H9 (cell line): ENCODE data around the gene VASH1. TPM values are rescaled to one million over a fixed set of nuclear protein-coding genes. Genes with fewer than 3 reads are reported as not detected.

Source experiments
- DNase-seq: peaks from one replicate; pipeline ENCODE4 v3.0.0-alpha.2; 2017
- H2AFZ ChIP-seq: one replicate; pipeline ENCODE4 v1.6.1; 2013; ENCODE audit warnings: mild to moderate bottlenecking, low read length, control low read depth, moderate library complexity
- H2AK5ac ChIP-seq: 2 replicates; pipeline ENCODE4 v1.6.1; 2013; ENCODE audit warnings: low read length, control low read depth, mixed read lengths; ENCODE audit not compliant: insufficient read length
- H2BK120ac ChIP-seq: one replicate; pipeline ENCODE4 v1.6.1; 2013; ENCODE audit warnings: low read depth, mild to moderate bottlenecking, low read length, control low read depth, inconsistent platforms; ENCODE audit not compliant: poor library complexity, severe bottlenecking
- H2BK12ac ChIP-seq: 2 replicates; pipeline ENCODE4 v1.6.1; 2013; ENCODE audit warnings: low read length, control low read depth, mixed read lengths, low read depth; ENCODE audit not compliant: insufficient read length
- H2BK15ac ChIP-seq: 2 replicates; pipeline ENCODE4 v1.6.1; 2013; ENCODE audit warnings: low read depth, low read length, control low read depth
- H2BK20ac ChIP-seq: one replicate; pipeline ENCODE4 v1.6.1; 2013; ENCODE audit warnings: low read depth, mild to moderate bottlenecking, low read length, control low read depth, inconsistent platforms; ENCODE audit not compliant: poor library complexity, severe bottlenecking
- H2BK5ac ChIP-seq: 2 replicates; pipeline ENCODE4 v1.6.1; 2013; ENCODE audit warnings: low read length, control low read depth, mixed read lengths; ENCODE audit not compliant: insufficient read length
- H3K14ac ChIP-seq: 2 replicates; pipeline ENCODE4 v1.6.1; 2013; ENCODE audit warnings: low read length, control low read depth; ENCODE audit not compliant: insufficient read depth
- H3K18ac ChIP-seq: 2 replicates; pipeline ENCODE4 v1.6.1; 2013; ENCODE audit warnings: low read depth, mild to moderate bottlenecking, mixed read lengths, low read length, control low read depth; ENCODE audit not compliant: insufficient read length
- H3K23ac ChIP-seq: 2 replicates; pipeline ENCODE4 v1.6.1; 2013; ENCODE audit warnings: low read length, control low read depth, mixed read lengths, low read depth; ENCODE audit not compliant: insufficient read length
- H3K23me2 ChIP-seq: 2 replicates; pipeline ENCODE4 v1.6.1; 2013; ENCODE audit warnings: low read depth, mild to moderate bottlenecking, mixed read lengths, low read length, control low read depth; ENCODE audit not compliant: insufficient read length, poor library complexity, severe bottlenecking
- H3K27ac ChIP-seq: 2 replicates; pipeline ENCODE4 v1.5.1; 2013; ENCODE audit warnings: low read length, control low read depth, mixed read lengths, low read depth; ENCODE audit not compliant: insufficient read length
- H3K27me3 ChIP-seq: 2 replicates; pipeline ENCODE4 v1.6.1; 2013; ENCODE audit warnings: low read length, control low read depth, inconsistent platforms; ENCODE audit not compliant: insufficient read depth
- H3K4ac ChIP-seq: 2 replicates; pipeline ENCODE4 v1.6.1; 2013; ENCODE audit warnings: low read depth, mild to moderate bottlenecking, control low read depth, inconsistent platforms, low read length, moderate library complexity
- H3K4me1 ChIP-seq: 2 replicates; pipeline ENCODE4 v1.6.1; 2013; ENCODE audit warnings: low read length, control low read depth, inconsistent platforms; ENCODE audit not compliant: insufficient read depth
- H3K4me2 ChIP-seq: 2 replicates; pipeline ENCODE4 v1.6.1; 2013; ENCODE audit warnings: low read length, control low read depth, mixed read lengths; ENCODE audit not compliant: insufficient read length, insufficient read depth
- H3K56ac ChIP-seq: 2 replicates; pipeline ENCODE4 v1.6.1; 2013; ENCODE audit warnings: low read depth, mild to moderate bottlenecking, mixed read lengths, low read length, control low read depth; ENCODE audit not compliant: insufficient read length
- H3K79me1 ChIP-seq: 2 replicates; pipeline ENCODE4 v1.6.1; 2013; ENCODE audit warnings: low read depth, mild to moderate bottlenecking, moderate library complexity, low read length, control low read depth, inconsistent platforms; ENCODE audit not compliant: insufficient read depth, poor library complexity, severe bottlenecking
- H3K79me2 ChIP-seq: 2 replicates; pipeline ENCODE4 v1.6.1; 2013; ENCODE audit warnings: low read length, control low read depth, inconsistent platforms; ENCODE audit not compliant: insufficient read depth
- H3K9ac ChIP-seq: 2 replicates; pipeline ENCODE4 v1.6.1; 2013; ENCODE audit warnings: low read length, control low read depth, mixed read lengths; ENCODE audit not compliant: insufficient read length; ENCODE audit errors: extremely low read depth
- H3K9me3 ChIP-seq: one replicate; pipeline ENCODE4 v1.6.1; 2013; ENCODE audit warnings: low read depth, low read length, inconsistent platforms; ENCODE audit not compliant: control insufficient read depth
- H3T11ph ChIP-seq: one replicate; pipeline ENCODE4 v1.6.1; 2013; ENCODE audit warnings: mild to moderate bottlenecking, low read length, control low read depth, inconsistent platforms
- H4K20me1 ChIP-seq: one replicate; pipeline ENCODE4 v1.6.1; 2013; ENCODE audit not compliant: control insufficient read depth, insufficient read length, insufficient read depth
- H4K5ac ChIP-seq: 2 replicates; pipeline ENCODE4 v1.6.1; 2013; ENCODE audit warnings: low read depth, mild to moderate bottlenecking, mixed read lengths, low read length, control low read depth; ENCODE audit not compliant: insufficient read length
- H4K8ac ChIP-seq: replicated peaks from 2 replicates; pipeline ENCODE4 v1.6.1; 2013; ENCODE audit warnings: low read length, control low read depth, mixed read lengths, low read depth; ENCODE audit not compliant: insufficient read length
- H4K91ac ChIP-seq: 2 replicates; pipeline ENCODE4 v1.6.1; 2013; ENCODE audit warnings: low read depth, mild to moderate bottlenecking, moderate library complexity, mixed read lengths, low read length, control low read depth; ENCODE audit not compliant: insufficient read length
- H3K27ac Mint-ChIP-seq, 3 experiments: 2 replicates in 2 of 3; 3 replicates in 1 of 3; pipeline ENCODE4 v1.8.0; 2020 to 2021; ENCODE audit warnings: mixed read lengths in 3 of 3, mild to moderate bottlenecking in 1 of 3, moderate library complexity in 1 of 3
- H3K27me3 Mint-ChIP-seq: 2 replicates; pipeline ENCODE4 v1.8.0; 2021; ENCODE audit warnings: low read depth, mild to moderate bottlenecking, moderate library complexity, mixed read lengths
- H3K36me3 Mint-ChIP-seq, 3 experiments: 2 replicates in 2 of 3; 3 replicates in 1 of 3; pipeline ENCODE4 v1.8.0; 2020 to 2021; ENCODE audit warnings: low read depth in 3 of 3, mixed read lengths in 3 of 3; ENCODE audit not compliant: insufficient read depth in 1 of 3
- H3K4me1 Mint-ChIP-seq, 2 experiments: 2 replicates each; pipeline ENCODE4 v1.8.0; 2020; ENCODE audit warnings: mixed read lengths in 2 of 2
- H3K4me3 Mint-ChIP-seq, 2 experiments: 2 replicates in 1 of 2; 3 replicates in 1 of 2; pipeline ENCODE4 v1.8.0; 2020 to 2021; ENCODE audit warnings: mild to moderate bottlenecking in 2 of 2, mixed read lengths in 2 of 2, moderate library complexity in 1 of 2
- H3K9me3 Mint-ChIP-seq, 2 experiments: 2 replicates in 1 of 2; 3 replicates in 1 of 2; pipeline ENCODE4 v1.8.0; 2020; ENCODE audit warnings: mild to moderate bottlenecking in 2 of 2, mixed read lengths in 2 of 2, moderate library complexity in 1 of 2
- CTCF ChIP-seq: fragments of 200-600 bp; sonication (generic); conservative IDR thresholded peaks from 3 replicates; pipeline ENCODE4 v1.8.0; 2021; ENCODE audit warnings: antibody characterized with exemption, mild to moderate bottlenecking
- WGBS: extraction: QIAGEN DNeasy Blood & Tissue Kit; methylation state at CpG from one replicate; pipeline ENCODE4 v1.1.7; 2013; ENCODE audit warnings: missing lambda C conversion rate, low lambda C conversion rate, mixed read lengths; ENCODE audit not compliant: insufficient read length; ENCODE audit errors: extremely low coverage; 5-methylcytosine and 5-hydroxymethylcytosine counted together
- total RNA-seq: library from RNA; stranded (reverse); gene quantifications from 2 replicates; pipeline ENCODE4 v1.2.1, GENCODE V29; 2021

The VASH1 gene
- total RNA-seq, 1 experiment from 2014 or later, result 5.8 TPM

DNA sequence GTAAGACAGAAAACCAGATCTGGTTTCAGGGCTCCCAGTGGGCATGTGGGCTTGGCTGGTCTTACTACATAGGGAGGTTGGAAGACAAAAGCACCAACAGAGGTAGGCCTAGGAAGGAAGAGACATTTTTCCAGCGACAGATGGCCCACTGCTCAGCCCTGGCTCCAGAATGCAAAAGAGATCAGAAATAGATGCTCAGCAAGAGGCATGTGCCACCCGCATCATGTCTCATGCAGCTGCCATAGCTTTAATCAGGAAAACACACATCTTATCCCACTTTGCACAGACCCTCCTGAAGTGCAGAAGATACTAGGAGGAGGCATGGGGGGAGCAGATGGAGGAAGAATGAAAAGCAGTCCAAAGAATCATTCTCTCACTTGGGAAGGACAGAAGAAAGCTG is 25.3 kb downstream of the VASH1 start:
- Mint-ChIP-seq H3K4me3 (no peak overlapping the region), H3K4me1 (peaks cover 0 to 5% of the 10 kb centered on the region in 2 experiments; a peak in 1 of 4 replicates), H3K36me3 (peaks cover 22 to 71% (median 54%) of the 10 kb centered on the region in 3 experiments; a peak in 6 of 7 replicates), H3K27me3 (no peaks in the 10 kb centered on the region; the same call in 1 of the 2 replicates), H3K9me3 (no peaks in the 10 kb centered on the region), H3K27ac (no peak overlapping the region)
- Histone ChIP-seq H2AK5ac (no peak overlapping the region), H2BK15ac (no peak overlapping the region), H4K20me1 (no peaks in the 10 kb centered on the region), H3K27ac (no peak overlapping the region), H3K14ac (no peak overlapping the region), H3K27me3 (no peaks in the 10 kb centered on the region), H2BK120ac (no peak overlapping the region), H3K79me2 (no peaks in the 10 kb centered on the region), H3K4me1 (no peaks in the 10 kb centered on the region), H2BK12ac (no peak overlapping the region), H4K8ac (no peak overlapping the region), H2BK5ac (no peak overlapping the region), H3K23ac (no peak overlapping the region), H3T11ph (no peak overlapping the region), H4K91ac (no peak overlapping the region), H4K5ac (no peak overlapping the region), H3K9me3 (no peaks in the 10 kb centered on the region), H3K79me1 (no peaks in the 10 kb centered on the region), H2AFZ (no peak overlapping the region), H3K4me2 (no peak overlapping the region), H3K4ac (no peak overlapping the region), H3K56ac (no peak overlapping the region), H3K23me2 (no peaks in the 10 kb centered on the region), H3K18ac (no peak overlapping the region), H2BK20ac (no peak overlapping the region), H3K9ac (no peak overlapping the region)
- TF ChIP-seq CTCF, result no peak
- no peak for DNase-seq
- no CpG with 5 or more reads among the region's 2 CpGs for WGBS
